Hepatocyte (in vitro differentiated cells): ENCODE results near the gene AGXT2. TPM values are rescaled to one million over a fixed set of nuclear protein-coding genes. Genes with fewer than 3 reads are reported as not detected.
A peak's percentile ranks its signal among the peaks of the same experiment; 100 is the strongest.

Source experiments
- DNase-seq: peaks from one replicate; pipeline ENCODE4 v3.0.0-alpha.2; 2016; ENCODE audit warnings: low spot score
- H2AFZ ChIP-seq: fragments of 200-600 bp; sonication (generic); 2 replicates; pipeline ENCODE4 v1.6.0; 2016; ENCODE audit warnings: antibody characterized with exemption, mild to moderate bottlenecking
- H3K27ac ChIP-seq: fragments of 200-600 bp; sonication (generic); 2 replicates; pipeline ENCODE4 v1.5.1; 2016; ENCODE audit warnings: mild to moderate bottlenecking
- H3K27me3 ChIP-seq: fragments of 200-600 bp; sonication (generic); 2 replicates; pipeline ENCODE4 v1.6.1; 2016
- H3K36me3 ChIP-seq: fragments of 200-600 bp; sonication (generic); replicated peaks from 2 replicates; pipeline ENCODE4 v1.5.1; 2016; ENCODE audit warnings: low read depth; ENCODE audit not compliant: insufficient read depth
- H3K4me1 ChIP-seq: fragments of 200-600 bp; sonication (generic); 2 replicates; pipeline ENCODE4 v1.5.1; 2016; ENCODE audit warnings: mild to moderate bottlenecking, moderate library complexity; ENCODE audit not compliant: insufficient read depth
- H3K4me2 ChIP-seq: fragments of 200-600 bp; sonication (generic); 2 replicates; pipeline ENCODE4 v1.6.0; 2016
- H3K4me3 ChIP-seq: fragments of 200-600 bp; sonication (generic); 2 replicates; pipeline ENCODE4 v1.5.1; 2016; ENCODE audit warnings: mild to moderate bottlenecking
- H3K79me2 ChIP-seq: fragments of 200-600 bp; sonication (generic); 2 replicates; pipeline ENCODE4 v1.6.0; 2017; ENCODE audit warnings: mild to moderate bottlenecking
- H3K9me2 ChIP-seq: fragments of 200-600 bp; sonication (generic); replicated peaks from 2 replicates; pipeline ENCODE4 v1.6.0; 2017; ENCODE audit warnings: mild to moderate bottlenecking; ENCODE audit not compliant: insufficient read depth
- H3K9me3 ChIP-seq: fragments of 200-600 bp; sonication (generic); 2 replicates; pipeline ENCODE4 v1.5.1; 2016; ENCODE audit warnings: low read depth, mild to moderate bottlenecking
- H4K20me1 ChIP-seq: fragments of 200-600 bp; sonication (generic); 2 replicates; pipeline ENCODE4 v1.6.0; 2016; ENCODE audit warnings: mild to moderate bottlenecking; ENCODE audit not compliant: insufficient read depth, poor library complexity, severe bottlenecking
- EZH2 ChIP-seq: fragments of 200-600 bp; sonication (generic); IDR thresholded peaks from 2 replicates; pipeline ENCODE4 v1.6.1; 2016; ENCODE audit warnings: antibody characterized with exemption, mild to moderate bottlenecking, borderline replicate concordance
- EZH2phosphoT487 ChIP-seq: fragments of 200-600 bp; sonication (generic); IDR thresholded peaks from one replicate; pipeline ENCODE4 v1.6.1; 2018; ENCODE audit warnings: antibody characterized with exemption, mild to moderate bottlenecking, low read depth, moderate library complexity; ENCODE audit not compliant: unreplicated experiment, severe bottlenecking
- WGBS: methylation state at CpG from one replicate; pipeline ENCODE4 v1.1.6; 2016; ENCODE audit warnings: low lambda C conversion rate; ENCODE audit errors: missing lambda C conversion rate; 5-methylcytosine and 5-hydroxymethylcytosine counted together
- polyA plus RNA-seq: library from polyadenylated mRNA; unstranded; fragments of >200 nt; fragmentation: Nextera tagmentation; extraction: Ambion mirVana; gene quantifications from 2 replicates; pipeline ENCODE4 v1.2.1, GENCODE V29; 2016
- total RNA-seq: library from RNA; depleted of rRNA; stranded (reverse); fragments of >200 nt; gene quantifications from 2 replicates; pipeline ENCODE4 v1.2.3, GENCODE V29; 2014
- TF ChIP-seq, protein P1 (sequence below): fragments of 200-600 bp; sonication (generic); IDR thresholded peaks from 2 replicates; pipeline ENCODE4 v1.5.1; 2016; ENCODE audit warnings: antibody characterized with exemption, mild to moderate bottlenecking; ENCODE audit not compliant: poor library complexity

Gene AGXT2
- total and polyA plus RNA-seq, 2 experiments from 2014 or later, result 8.0 to 10.6 TPM

DNA sequence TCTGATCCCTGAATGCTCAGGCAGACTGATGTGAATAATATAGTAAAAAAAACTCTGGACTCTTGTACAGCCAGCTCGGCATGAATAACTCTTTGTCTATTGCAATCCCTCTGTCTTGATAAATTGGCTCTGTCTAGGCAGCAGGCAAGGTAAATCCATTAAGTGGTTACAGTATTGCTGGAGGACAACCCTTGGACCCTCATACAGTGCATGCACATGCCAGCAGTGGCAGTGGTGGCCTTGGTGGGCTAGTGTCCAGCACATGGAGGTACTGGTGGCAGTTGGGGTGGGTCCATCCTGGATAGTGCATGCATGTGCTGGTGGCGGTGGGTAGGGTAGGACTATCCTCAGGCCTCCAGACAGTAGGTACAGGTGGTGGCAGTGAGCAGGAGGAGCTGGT lies 79.5 kb downstream of the AGXT2 start:
- H2AFZ ChIP-seq, result no peak overlapping the region
- H3K4me1 ChIP-seq, result no peaks in the 10 kb centered on the region
- no peaks in the 10 kb centered on the region for H4K20me1 ChIP-seq
- DNase-seq, result no peak
- H3K4me2 ChIP-seq, result no peak overlapping the region
- no peaks in the 10 kb centered on the region for H3K9me2 ChIP-seq
- no peak overlapping the region for H3K27ac ChIP-seq
- H3K27me3 ChIP-seq, result no peaks in the 10 kb centered on the region
- 95% methylated on average over 2 of the region's 2 CpGs for WGBS
- TF ChIP-seq, protein P1, sequence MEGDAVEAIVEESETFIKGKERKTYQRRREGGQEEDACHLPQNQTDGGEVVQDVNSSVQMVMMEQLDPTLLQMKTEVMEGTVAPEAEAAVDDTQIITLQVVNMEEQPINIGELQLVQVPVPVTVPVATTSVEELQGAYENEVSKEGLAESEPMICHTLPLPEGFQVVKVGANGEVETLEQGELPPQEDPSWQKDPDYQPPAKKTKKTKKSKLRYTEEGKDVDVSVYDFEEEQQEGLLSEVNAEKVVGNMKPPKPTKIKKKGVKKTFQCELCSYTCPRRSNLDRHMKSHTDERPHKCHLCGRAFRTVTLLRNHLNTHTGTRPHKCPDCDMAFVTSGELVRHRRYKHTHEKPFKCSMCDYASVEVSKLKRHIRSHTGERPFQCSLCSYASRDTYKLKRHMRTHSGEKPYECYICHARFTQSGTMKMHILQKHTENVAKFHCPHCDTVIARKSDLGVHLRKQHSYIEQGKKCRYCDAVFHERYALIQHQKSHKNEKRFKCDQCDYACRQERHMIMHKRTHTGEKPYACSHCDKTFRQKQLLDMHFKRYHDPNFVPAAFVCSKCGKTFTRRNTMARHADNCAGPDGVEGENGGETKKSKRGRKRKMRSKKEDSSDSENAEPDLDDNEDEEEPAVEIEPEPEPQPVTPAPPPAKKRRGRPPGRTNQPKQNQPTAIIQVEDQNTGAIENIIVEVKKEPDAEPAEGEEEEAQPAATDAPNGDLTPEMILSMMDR, result no peak
- TF ChIP-seq EZH2 (no peak), EZH2phosphoT487 (no peak)
- H3K36me3 ChIP-seq, result no peaks in the 10 kb centered on the region
- H3K4me3 ChIP-seq, result no peak overlapping the region
- peaks cover 7% of the 10 kb centered on the region for H3K9me3 ChIP-seq
- H3K79me2 ChIP-seq, result no peaks in the 10 kb centered on the region

DNA sequence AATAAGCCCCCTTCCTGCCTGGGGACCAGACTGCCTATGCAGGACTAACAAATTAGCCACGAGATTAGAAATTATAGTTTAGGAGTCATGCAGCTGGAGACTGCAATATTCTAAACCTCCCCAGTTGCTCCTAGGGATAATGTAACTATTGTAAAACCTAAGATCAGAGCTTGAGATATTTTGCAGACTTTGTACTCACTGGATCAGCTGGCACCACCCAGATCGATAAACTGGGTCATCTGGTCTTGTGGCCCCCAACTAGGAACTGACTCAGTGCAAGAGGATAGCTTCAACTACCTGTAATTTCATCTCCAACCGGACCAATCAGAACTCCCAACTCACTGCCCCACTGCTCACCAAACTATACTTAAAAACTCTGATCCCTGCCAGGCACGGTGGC lies 80.2 kb downstream of the AGXT2 start:
- Histone ChIP-seq H2AFZ (no peak overlapping the region), H3K27ac (no peak overlapping the region), H3K9me3 (peaks cover 7% of the 10 kb centered on the region), H3K9me2 (no peaks in the 10 kb centered on the region), H3K4me3 (no peak overlapping the region), H4K20me1 (no peaks in the 10 kb centered on the region), H3K27me3 (no peaks in the 10 kb centered on the region), H3K4me1 (no peaks in the 10 kb centered on the region), H3K36me3 (no peaks in the 10 kb centered on the region), H3K4me2 (no peak overlapping the region), H3K79me2 (no peaks in the 10 kb centered on the region)
- DNase-seq, result no peak
- 96% methylated on average over 4 of the region's 4 CpGs for WGBS
- no peak for TF ChIP-seq EZH2
- TF ChIP-seq, protein P1, result no peak
- TF ChIP-seq EZH2phosphoT487, result no peak

DNA sequence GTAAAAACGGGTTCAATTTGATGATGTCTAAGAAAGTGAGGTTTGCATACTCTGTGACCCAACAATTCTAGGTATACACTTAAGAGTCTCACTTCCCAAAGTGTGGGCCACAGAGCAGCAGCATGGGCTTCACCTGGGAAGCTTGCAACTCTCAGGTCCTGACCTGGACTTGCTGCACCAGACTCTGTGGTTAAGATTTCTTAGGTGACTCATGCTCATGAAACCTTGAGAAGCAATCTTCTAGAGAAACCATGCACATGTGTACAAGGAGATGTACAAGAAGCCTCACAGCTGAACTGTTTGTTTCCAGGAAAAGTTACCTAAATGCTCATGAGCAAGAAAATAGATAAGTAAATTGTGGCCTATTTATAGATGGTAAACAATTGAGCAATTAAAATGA lies 88.4 kb downstream of the AGXT2 start:
- H3K27me3 ChIP-seq, result no peaks in the 10 kb centered on the region
- no peak overlapping the region for H3K27ac ChIP-seq
- H3K4me1 ChIP-seq, result no peaks in the 10 kb centered on the region
- DNase-seq, result peak; percentile 40
- H2AFZ ChIP-seq, result no peak overlapping the region
- H3K36me3 ChIP-seq, result no peaks in the 10 kb centered on the region
- WGBS, result 100% methylated on average over 1 of the region's 1 CpG
- no peak for TF ChIP-seq EZH2
- TF ChIP-seq, protein P1, result no peak
- no peak for TF ChIP-seq EZH2phosphoT487
- no peaks in the 10 kb centered on the region for H3K9me3 ChIP-seq
- no peak overlapping the region for H3K4me3 ChIP-seq
- H3K79me2 ChIP-seq, result no peaks in the 10 kb centered on the region
- no peaks in the 10 kb centered on the region for H3K9me2 ChIP-seq
- H4K20me1 ChIP-seq, result no peaks in the 10 kb centered on the region
- H3K4me2 ChIP-seq, result no peak overlapping the region
